ENCODE measurements around the gene RAD51B. TPM values are rescaled to one million over a fixed set of nuclear protein-coding genes. Genes with fewer than 3 reads are reported as not detected.

RAD51B gene
- total RNA-seq, 1 experiment from 2014 or later, result 10.8 TPM

GRCh38 chr14:68530443-68530842, 710.9 kb downstream of the RAD51B start:
- BruUV-seq (replicated peaks), result no TSS peak
- Histone ChIP-seq H3K9me3 (ENCODE audit: low read length) (peaks cover 13% of the 10 kb centered on the region), H3K4me1 (ENCODE audit: insufficient read depth, low read length) (peaks cover 14% of the 10 kb centered on the region), H3F3A (ENCODE audit: low read length, unreplicated experiment) (no peaks in the 10 kb centered on the region), H3K27me3 (ENCODE audit: low read length) (no peaks in the 10 kb centered on the region), H3K4me3 (ENCODE audit: low read length) (no peak overlapping the region), H3K4me2 (ENCODE audit: low read length) (no peak overlapping the region), H4K20me1 (ENCODE audit: low read length) (no peaks in the 10 kb centered on the region), H3K9me2 (replicated peaks; ENCODE audit: low read length) (no peaks in the 10 kb centered on the region), H3K27ac (ENCODE audit: low read length) (no peak overlapping the region), H2AFZ (ENCODE audit: low read length) (no peak overlapping the region), H3K36me3 (ENCODE audit: low read depth, low read length) (peaks cover 3% of the 10 kb centered on the region; the same call in 1 of the 2 replicates), H3K79me2 (ENCODE audit: low read length) (no peaks in the 10 kb centered on the region), H3K9ac (ENCODE audit: low read length) (no peak overlapping the region)
- ChIA-PET POLR2A (ENCODE audit: unreplicated experiment) (no interaction called here), CTCF (interaction anchor here (0.7 kb wide), 1 partner anchor 119 kb away, joined by 6 read pairs; no protein-coding TSS in a partner anchor)
- TF ChIP-seq EZH2 (IDR thresholded peaks at IDR 0.05; ENCODE audit: low read length, unreplicated experiment) (no peak), CTCF (conservative IDR thresholded peaks at IDR 0.05; ENCODE audit: low read depth, low read length) (no peak), EZH2phosphoT487 (IDR thresholded peaks at IDR 0.05; ENCODE audit: borderline replicate concordance, low read length) (no peak)
- DNase-seq, result no peak
- no peak for ATAC-seq
- intact Hi-C loops (cut with micrococcal nuclease), result no loop called here

- peaks cover 12% of the 10 kb centered on the region for H3K4me1 ChIP-seq (ENCODE audit: insufficient read depth, low read length)
- H2AFZ ChIP-seq (ENCODE audit: low read length), result no peak overlapping the region
- H4K20me1 ChIP-seq (ENCODE audit: low read length), result no peaks in the 10 kb centered on the region
- no peaks in the 10 kb centered on the region for H3K27me3 ChIP-seq (ENCODE audit: low read length)
- ChIA-PET CTCF (no interaction called here), POLR2A (ENCODE audit: unreplicated experiment) (no interaction called here)
- no peaks in the 10 kb centered on the region for H3F3A ChIP-seq (ENCODE audit: low read length, unreplicated experiment)
- ATAC-seq, result no peak
- intact Hi-C loops (cut with micrococcal nuclease), result no loop called here
- peaks cover 3% of the 10 kb centered on the region; the same call in 1 of the 2 replicates for H3K36me3 ChIP-seq (ENCODE audit: low read depth, low read length)
- no peak overlapping the region for H3K4me2 ChIP-seq (ENCODE audit: low read length)
- no peak for DNase-seq
- no peaks in the 10 kb centered on the region for H3K79me2 ChIP-seq (ENCODE audit: low read length)
- no peak overlapping the region for H3K4me3 ChIP-seq (ENCODE audit: low read length)
- H3K9me3 ChIP-seq (ENCODE audit: low read length), result peaks cover 13% of the 10 kb centered on the region
- no peak overlapping the region for H3K27ac ChIP-seq (ENCODE audit: low read length)
- no TSS peak for BruUV-seq (replicated peaks)
- TF ChIP-seq CTCF (conservative IDR thresholded peaks at IDR 0.05; ENCODE audit: low read depth, low read length) (no peak), EZH2 (IDR thresholded peaks at IDR 0.05; ENCODE audit: low read length, unreplicated experiment) (no peak), EZH2phosphoT487 (IDR thresholded peaks at IDR 0.05; ENCODE audit: borderline replicate concordance, low read length) (no peak)
- no peak overlapping the region for H3K9ac ChIP-seq (ENCODE audit: low read length)
- H3K9me2 ChIP-seq (replicated peaks; ENCODE audit: low read length), result no peaks in the 10 kb centered on the region
These were observed 712.9 kb downstream of the RAD51B start for GRCh38 chr14:68532496-68532895.

- Histone ChIP-seq H3K36me3 (ENCODE audit: low read depth, low read length) (peaks cover 3% of the 10 kb centered on the region; the same call in 1 of the 2 replicates), H2AFZ (ENCODE audit: low read length) (no peak overlapping the region), H3K27ac (ENCODE audit: low read length) (no peak overlapping the region), H3K79me2 (ENCODE audit: low read length) (no peaks in the 10 kb centered on the region), H3K4me2 (ENCODE audit: low read length) (no peak overlapping the region), H3K4me3 (ENCODE audit: low read length) (no peak overlapping the region), H3K9me3 (ENCODE audit: low read length) (peaks cover 13% of the 10 kb centered on the region), H3K9me2 (replicated peaks; ENCODE audit: low read length) (no peaks in the 10 kb centered on the region), H3F3A (ENCODE audit: low read length, unreplicated experiment) (no peaks in the 10 kb centered on the region), H3K4me1 (ENCODE audit: insufficient read depth, low read length) (peaks cover 12% of the 10 kb centered on the region), H4K20me1 (ENCODE audit: low read length) (no peaks in the 10 kb centered on the region), H3K27me3 (ENCODE audit: low read length) (no peaks in the 10 kb centered on the region), H3K9ac (ENCODE audit: low read length) (no peak overlapping the region)
- no TSS peak for BruUV-seq (replicated peaks)
- TF ChIP-seq CTCF (conservative IDR thresholded peaks at IDR 0.05; ENCODE audit: low read depth, low read length) (no peak), EZH2 (IDR thresholded peaks at IDR 0.05; ENCODE audit: low read length, unreplicated experiment) (no peak), EZH2phosphoT487 (IDR thresholded peaks at IDR 0.05; ENCODE audit: borderline replicate concordance, low read length) (no peak)
- DNase-seq (no peak), ATAC-seq (no peak)
- ChIA-PET CTCF (no interaction called here), POLR2A (ENCODE audit: unreplicated experiment) (interaction anchor here (0.7 to 1.2 kb wide), 3 partner anchors 14 to 28 kb away, joined by 3 to 8 read pairs (median 5); no protein-coding TSS in a partner anchor)
- intact Hi-C loops (cut with micrococcal nuclease), result no loop called here
These were observed 714.7 kb downstream of the RAD51B start for GRCh38 chr14:68534276-68534675.

All from PC-3 (cell line).